ENCODE results near the gene KRT3. TPM values are rescaled to one million over a fixed set of nuclear protein-coding genes. Genes with fewer than 3 reads are reported as not detected.

The KRT3 gene
- total RNA-seq, 1 donor from 2014 or later = not detected

GRCh38 chr12:52769354-52769753 is 26.6 kb downstream of the KRT3 start:
- no peaks in the 10 kb centered on the region for H3K9me3 ChIP-seq
- H3K36me3 ChIP-seq = no peaks in the 10 kb centered on the region
- no peak for TF ChIP-seq CTCF (IDR thresholded peaks at IDR 0.05)
- intact Hi-C loops (cut with DNase I) = no loop called here
- H3K27me3 ChIP-seq = no peaks in the 10 kb centered on the region
- DNase-seq (no peak), ATAC-seq (no peak)
- H3K4me3 ChIP-seq = no peak overlapping the region
- H3K27ac ChIP-seq = no peak overlapping the region
- H3K4me1 ChIP-seq = no peaks in the 10 kb centered on the region

GRCh38 chr12:52768479-52769200 is 27.3 kb downstream of the KRT3 start:
- no peaks in the 10 kb centered on the region for H3K36me3 ChIP-seq
- no peaks in the 10 kb centered on the region for H3K27me3 ChIP-seq
- H3K4me3 ChIP-seq = no peak overlapping the region
- H3K4me1 ChIP-seq = no peaks in the 10 kb centered on the region
- ATAC-seq = no peak
- DNase-seq = no peak
- TF ChIP-seq CTCF (IDR thresholded peaks at IDR 0.05) = no peak
- intact Hi-C loops (cut with DNase I) = no loop called here
- H3K27ac ChIP-seq = no peak overlapping the region
- no peaks in the 10 kb centered on the region for H3K9me3 ChIP-seq

- Histone ChIP-seq H3K27ac (no peak overlapping the region), H3K9me3 (no peaks in the 10 kb centered on the region)
- intact Hi-C loops (cut with DNase I) = no loop called here
Observed at GRCh38 chr12:52767427-52767826, 28.5 kb downstream of the KRT3 start.

GRCh38 chr12:52767020-52767379 is 28.9 kb downstream of the KRT3 start:
- TF ChIP-seq CTCF (IDR thresholded peaks at IDR 0.05) = no peak
- no peaks in the 10 kb centered on the region for H3K9me3 ChIP-seq
- H3K36me3 ChIP-seq = no peaks in the 10 kb centered on the region
- intact Hi-C loops (cut with DNase I) = no loop called here
- no peak overlapping the region for H3K27ac ChIP-seq
- H3K27me3 ChIP-seq = no peaks in the 10 kb centered on the region
- no peak for ATAC-seq
- H3K4me3 ChIP-seq = no peak overlapping the region
- no peaks in the 10 kb centered on the region for H3K4me1 ChIP-seq
- no peak for DNase-seq

More at GRCh38 chr12:52767427-52767826, 28.5 kb downstream of the KRT3 start:
- Histone ChIP-seq H3K4me1 (no peaks in the 10 kb centered on the region), H3K4me3 (no peak overlapping the region), H3K27me3 (no peaks in the 10 kb centered on the region), H3K36me3 (no peaks in the 10 kb centered on the region)
- DNase-seq (no peak), ATAC-seq (no peak)
- no peak for TF ChIP-seq CTCF (IDR thresholded peaks at IDR 0.05)

- no peaks in the 10 kb centered on the region for H3K36me3 ChIP-seq
- DNase-seq = no peak
- intact Hi-C loops (cut with DNase I) = no loop called here
- H3K4me1 ChIP-seq = no peaks in the 10 kb centered on the region
- no peak overlapping the region for H3K27ac ChIP-seq
- H3K9me3 ChIP-seq = peaks cover 1% of the 10 kb centered on the region
- ATAC-seq = no peak
- no peak overlapping the region for H3K4me3 ChIP-seq
- H3K27me3 ChIP-seq = no peaks in the 10 kb centered on the region
- no peak for TF ChIP-seq CTCF (IDR thresholded peaks at IDR 0.05)
Observed at GRCh38 chr12:52766351-52767019, 29.4 kb downstream of the KRT3 start.

Measured in upper lobe of right lung (tissue), 1 donor.